Ishikawa (cell line): ENCODE measurements around the gene OR5B3.

Experiments used
- EP300 ChIP-seq: IDR thresholded peaks from 2 replicates; pipeline ENCODE4 v1.6.1; 2012; ENCODE audit warnings: borderline replicate concordance
- REST ChIP-seq: IDR thresholded peaks from 2 replicates; pipeline ENCODE4 v1.6.1; 2012; ENCODE audit warnings: low read depth, mild to moderate bottlenecking
- USF1 ChIP-seq: IDR thresholded peaks from 2 replicates; pipeline ENCODE4 v1.6.1; 2012

- TF ChIP-seq REST (no peak), EP300 (no peak), USF1 (no peak)
Measured at GRCh38 chr11:58428021-58428420, 21.3 kb upstream of the OR5B3 start, which contains the start of gene OR5B2.
